CD4-positive, CD25-positive, alpha-beta regulatory T cell (primary cell): ENCODE measurements around the gene CCDC192. TPM values are rescaled to one million over a fixed set of nuclear protein-coding genes. Genes with fewer than 3 reads are reported as not detected.
"Not testable (repeated sequence)": the region's sequence is repeated elsewhere in the genome, so short reads cannot be mapped to it uniquely, and the experiment has no call there.

ENCODE experiments used
- ATAC-seq, 2 donors: fragments of 150-1000 bp; cut with Tn5 transposase; one replicate each; pipeline ENCODE4 v1.10.0; 2021; ENCODE audit warnings: low read depth in 2 of 2, moderate number of reproducible peaks in 2 of 2, moderate library complexity in 1 of 2
- DNase-seq, 3 donors: peaks; one replicate each; pipeline versions ENCODE4 v3.0.0 to v3.0.0-alpha.2; 2012 to 2022; ENCODE audit warnings: mixed read lengths in 1 of 3
- H3K27ac ChIP-seq: one replicate; pipeline ENCODE4 v1.7.0; 2013; ENCODE audit warnings: mild to moderate bottlenecking, low read length; ENCODE audit not compliant: insufficient read depth, poor library complexity, severe bottlenecking
- H3K27me3 ChIP-seq: one replicate; pipeline ENCODE4 v1.7.0; 2013; ENCODE audit warnings: low read length; ENCODE audit not compliant: control insufficient read depth, insufficient read depth
- H3K36me3 ChIP-seq: one replicate; pipeline ENCODE4 v1.7.0; 2013; ENCODE audit warnings: mild to moderate bottlenecking, low read length, moderate library complexity; ENCODE audit not compliant: control insufficient read depth, insufficient read depth
- H3K4me1 ChIP-seq: 2 replicates; pipeline ENCODE4 v1.7.0; 2013; ENCODE audit warnings: mild to moderate bottlenecking, low read length; ENCODE audit not compliant: insufficient read depth, control insufficient read depth, poor library complexity, severe bottlenecking
- H3K4me3 ChIP-seq: one replicate; pipeline ENCODE4 v1.7.0; 2013; ENCODE audit warnings: low read depth, mild to moderate bottlenecking, low read length, moderate library complexity
- H3K9me3 ChIP-seq, 2 experiments: 1 replicate in 1 of 2; 2 replicates in 1 of 2; pipeline ENCODE4 v1.7.0; 2013; ENCODE audit warnings: low read length in 2 of 2, mild to moderate bottlenecking in 1 of 2, moderate library complexity in 1 of 2; ENCODE audit not compliant: control insufficient read depth in 2 of 2
- H3K27ac Mint-ChIP-seq, 3 donors: one replicate each; pipeline ENCODE4 v1.8.0; 2020 to 2022; ENCODE audit warnings: mild to moderate bottlenecking in 3 of 3, mixed read lengths in 3 of 3, moderate library complexity in 2 of 3
- H3K27me3 Mint-ChIP-seq: one replicate; pipeline ENCODE4 v1.8.0; 2022; ENCODE audit warnings: mild to moderate bottlenecking, mixed read lengths
- H3K36me3 Mint-ChIP-seq: one replicate; pipeline ENCODE4 v1.8.0; 2020; ENCODE audit warnings: mixed read lengths
- H3K4me1 Mint-ChIP-seq, 4 donors: one replicate each; pipeline ENCODE4 v1.8.0; 2020 to 2022; ENCODE audit warnings: mixed read lengths in 4 of 4, mild to moderate bottlenecking in 1 of 4
- H3K4me3 Mint-ChIP-seq, 4 donors: one replicate each; pipeline ENCODE4 v1.8.0; 2020 to 2022; ENCODE audit warnings: mild to moderate bottlenecking in 4 of 4, mixed read lengths in 4 of 4, moderate library complexity in 3 of 4
- H3K9me3 Mint-ChIP-seq, 7 donors: one replicate each; pipeline ENCODE4 v1.8.0; 2020 to 2022; ENCODE audit warnings: mixed read lengths in 7 of 7, mild to moderate bottlenecking in 3 of 7, moderate library complexity in 2 of 7
- polyA plus RNA-seq, 4 donors: library from polyadenylated mRNA; unstranded; fragments of 300-500 nt; fragmentation: Illumina TruSeq; gene quantifications; one replicate each; pipeline ENCODE4 v1.2.3, GENCODE V29; 2021
- total RNA-seq: library from RNA; stranded (reverse); gene quantifications from one replicate; pipeline ENCODE4 v1.2.3, GENCODE V29; 2022

Gene CCDC192
- total and polyA plus RNA-seq, 5 donors from 2014 or later: 0.37 TPM; not detected in 4

DNA sequence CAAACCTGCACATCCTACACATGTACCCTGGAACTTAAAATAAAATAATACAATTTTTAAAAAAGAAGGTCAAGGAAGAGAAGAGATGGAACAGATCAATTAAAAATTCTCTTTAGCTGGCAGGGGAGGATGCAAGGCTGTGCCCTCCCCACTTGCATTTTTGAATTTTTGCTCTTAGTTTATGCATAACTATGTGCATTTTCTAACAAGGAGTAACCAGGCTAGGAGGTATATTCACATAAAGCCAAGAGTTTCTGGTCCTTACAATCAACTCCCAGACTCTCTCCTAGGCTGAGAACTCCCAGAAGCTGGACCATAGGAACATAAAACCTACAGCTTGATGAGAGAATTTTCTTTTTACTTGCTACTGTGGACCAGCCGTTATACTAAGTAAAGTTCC, 29.8 kb downstream of the CCDC192 start:
- Mint-ChIP-seq H3K4me1 (peaks cover 0 to 4% (median 0%) of the 10 kb centered on the region in 4 donors), H3K36me3 (no peaks in the 10 kb centered on the region), H3K27me3 (peaks cover 3% of the 10 kb centered on the region), H3K27ac (no peak overlapping the region), H3K9me3 (peaks cover 0 to 6% (median 2%) of the 10 kb centered on the region in 7 donors), H3K4me3 (no peak overlapping the region)
- H3K9me3 ChIP-seq: no peaks in the 10 kb centered on the region
- no peaks in the 10 kb centered on the region for H3K4me1 ChIP-seq
- no peaks in the 10 kb centered on the region for H3K27me3 ChIP-seq
- DNase-seq: no peak
- no peak for ATAC-seq
- H3K36me3 ChIP-seq: no peaks in the 10 kb centered on the region
- H3K27ac ChIP-seq: no peak overlapping the region
- no peak overlapping the region for H3K4me3 ChIP-seq

DNA sequence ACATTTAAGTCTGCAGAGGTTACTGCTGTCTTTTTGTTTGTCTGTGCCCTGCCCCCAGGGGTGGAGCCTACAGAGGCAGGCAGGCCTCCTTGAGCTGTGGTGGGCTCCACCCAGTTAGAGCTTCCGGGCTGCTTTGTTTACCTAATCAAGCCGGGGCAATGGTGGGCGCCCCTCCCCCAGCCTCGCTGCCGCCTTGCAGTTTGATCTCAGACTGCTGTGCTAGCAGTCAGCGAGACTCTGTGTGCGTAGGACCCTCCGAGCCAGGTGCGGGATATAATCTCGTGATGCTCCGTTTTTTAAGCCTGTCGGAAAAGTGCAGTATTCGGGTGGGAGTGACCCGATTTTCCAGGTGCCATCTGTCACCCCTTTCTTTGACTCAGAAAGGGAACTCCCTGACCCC, 36.2 kb downstream of the CCDC192 start:
- not testable (repeated sequence) for H3K36me3 Mint-ChIP-seq, H3K4me3 ChIP-seq, DNase-seq, H3K27me3 Mint-ChIP-seq, H3K27ac ChIP-seq, H3K9me3 ChIP-seq, H3K4me1 Mint-ChIP-seq, H3K36me3 ChIP-seq, H3K27ac Mint-ChIP-seq, H3K27me3 ChIP-seq, H3K4me3 Mint-ChIP-seq, H3K9me3 Mint-ChIP-seq, ATAC-seq, H3K4me1 ChIP-seq

DNA sequence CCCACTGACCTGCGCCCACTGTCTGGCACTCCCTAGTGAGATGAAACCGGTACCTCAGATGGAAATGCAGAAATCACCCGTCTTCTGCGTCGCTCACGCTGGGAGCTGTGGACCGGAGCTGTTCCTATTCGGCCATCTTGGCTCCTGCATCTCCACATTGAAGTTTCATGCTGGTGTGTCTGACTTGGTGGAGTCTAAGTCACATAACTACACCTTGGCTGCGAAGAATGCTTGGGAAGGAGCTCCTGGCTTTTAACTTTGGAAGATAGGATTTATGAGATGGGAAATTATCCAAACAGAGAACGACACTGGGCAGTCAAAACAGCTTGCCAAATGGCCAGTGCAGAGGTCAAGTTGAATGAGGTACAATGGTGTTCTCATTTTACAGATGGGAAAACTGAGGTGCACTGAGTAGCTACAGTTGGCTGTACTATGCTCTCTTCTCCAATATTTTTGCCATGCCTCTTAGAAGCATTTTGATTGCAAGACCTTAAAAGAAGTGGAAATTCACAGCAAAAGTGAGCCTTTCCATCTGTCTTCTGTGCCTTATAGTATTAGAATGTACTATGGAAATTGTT, 36.7 kb downstream of the CCDC192 start:
- Mint-ChIP-seq H3K36me3 (no peaks in the 10 kb centered on the region), H3K4me3 (no peak overlapping the region), H3K4me1 (no peaks in the 10 kb centered on the region), H3K27ac (no peak overlapping the region), H3K27me3 (peaks cover 5% of the 10 kb centered on the region), H3K9me3 (no peaks in the 10 kb centered on the region)
- Histone ChIP-seq H3K4me1 (no peaks in the 10 kb centered on the region), H3K27ac (no peak overlapping the region), H3K9me3 (no peaks in the 10 kb centered on the region), H3K36me3 (no peaks in the 10 kb centered on the region), H3K27me3 (no peaks in the 10 kb centered on the region), H3K4me3 (no peak overlapping the region)
- ATAC-seq (no peak), DNase-seq (no peak)

DNA sequence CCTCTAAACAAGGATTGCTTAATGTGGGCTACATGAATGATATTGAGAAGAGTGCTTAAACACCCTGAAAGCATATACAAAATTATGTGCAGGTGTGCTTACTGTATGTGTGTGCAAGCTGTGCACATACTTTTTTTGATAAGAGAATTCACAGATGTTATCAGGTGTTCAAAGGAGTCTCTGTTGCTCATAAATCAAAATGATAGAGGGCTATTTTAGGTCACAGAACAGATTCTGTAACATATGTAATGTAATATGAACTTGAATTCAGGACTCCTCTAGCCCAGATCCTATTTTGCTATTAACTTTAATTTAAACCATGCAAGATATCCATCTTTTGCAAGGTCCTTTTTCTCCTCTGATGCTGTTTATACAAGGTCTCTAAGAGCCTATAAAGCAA, 38.2 kb downstream of the CCDC192 start:
- no peak overlapping the region for H3K4me3 Mint-ChIP-seq
- ATAC-seq (no peak), DNase-seq (no peak)
- H3K27me3 Mint-ChIP-seq: peaks cover 5% of the 10 kb centered on the region
- no peak overlapping the region for H3K27ac Mint-ChIP-seq
- Histone ChIP-seq H3K36me3 (no peaks in the 10 kb centered on the region), H3K4me3 (no peak overlapping the region), H3K27me3 (no peaks in the 10 kb centered on the region), H3K27ac (no peak overlapping the region), H3K4me1 (no peaks in the 10 kb centered on the region), H3K9me3 (no peaks in the 10 kb centered on the region)
- H3K9me3 Mint-ChIP-seq: peaks cover 0 to 1% (median 0%) of the 10 kb centered on the region in 7 donors
- no peaks in the 10 kb centered on the region for H3K4me1 Mint-ChIP-seq
- H3K36me3 Mint-ChIP-seq: no peaks in the 10 kb centered on the region

DNA sequence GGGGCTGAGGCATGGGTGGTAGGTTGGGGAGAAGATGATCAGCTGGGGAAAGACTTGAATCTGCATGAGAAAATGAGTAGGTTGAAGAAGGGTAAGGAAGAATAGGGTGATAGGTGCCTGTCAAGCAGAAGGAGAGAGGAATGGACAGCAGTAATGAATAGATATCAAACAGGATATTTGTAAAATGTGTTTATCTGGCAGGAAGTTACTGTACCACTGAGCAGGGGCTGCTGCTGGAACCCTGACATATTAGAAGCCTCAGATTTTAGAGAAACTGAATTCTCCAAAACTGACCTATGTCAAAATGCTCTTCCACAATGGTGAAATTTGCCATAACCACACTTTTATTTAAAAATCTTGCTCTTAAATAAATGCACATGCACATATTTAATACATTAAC, 41.0 kb downstream of the CCDC192 start:
- Histone ChIP-seq H3K36me3 (no peaks in the 10 kb centered on the region), H3K27ac (no peak overlapping the region), H3K9me3 (no peaks in the 10 kb centered on the region), H3K27me3 (no peaks in the 10 kb centered on the region), H3K4me1 (no peaks in the 10 kb centered on the region), H3K4me3 (no peak overlapping the region)
- no peaks in the 10 kb centered on the region for H3K36me3 Mint-ChIP-seq
- H3K27ac Mint-ChIP-seq: no peak overlapping the region
- no peak for DNase-seq
- peaks cover 5% of the 10 kb centered on the region for H3K27me3 Mint-ChIP-seq
- no peak for ATAC-seq
- H3K9me3 Mint-ChIP-seq: peaks cover 0 to 1% (median 0%) of the 10 kb centered on the region in 7 donors
- H3K4me3 Mint-ChIP-seq: no peak overlapping the region
- H3K4me1 Mint-ChIP-seq: no peaks in the 10 kb centered on the region

DNA sequence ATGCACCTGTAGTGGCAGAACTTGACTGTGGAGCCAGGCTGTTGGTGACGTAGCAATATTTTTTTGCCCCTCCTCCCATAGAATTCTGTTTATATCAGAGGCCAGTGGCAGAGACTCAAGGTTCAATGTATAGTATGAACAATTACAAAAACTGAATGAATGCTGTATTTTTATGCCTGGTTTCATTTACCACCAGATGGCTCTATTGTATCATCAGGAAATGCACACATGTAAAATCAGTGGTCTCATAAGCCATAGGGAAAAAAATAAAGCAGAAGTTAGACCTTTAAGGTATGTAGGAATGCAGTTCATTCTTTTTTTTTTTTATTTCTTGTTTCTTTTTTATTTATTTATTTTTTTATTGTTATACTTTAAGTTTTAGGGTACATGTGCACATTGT, 43.6 kb downstream of the CCDC192 start:
- Mint-ChIP-seq H3K9me3 (peaks cover 0 to 1% (median 0%) of the 10 kb centered on the region in 7 donors), H3K27ac (no peak overlapping the region), H3K36me3 (no peaks in the 10 kb centered on the region), H3K27me3 (peaks cover 5% of the 10 kb centered on the region), H3K4me1 (no peaks in the 10 kb centered on the region), H3K4me3 (no peak overlapping the region)
- DNase-seq (peak in 1 of 3 donors; percentile 8), ATAC-seq (no peak)
- Histone ChIP-seq H3K9me3 (no peaks in the 10 kb centered on the region), H3K4me3 (no peak overlapping the region), H3K27ac (no peak overlapping the region), H3K27me3 (no peaks in the 10 kb centered on the region), H3K4me1 (no peaks in the 10 kb centered on the region), H3K36me3 (no peaks in the 10 kb centered on the region)

DNA sequence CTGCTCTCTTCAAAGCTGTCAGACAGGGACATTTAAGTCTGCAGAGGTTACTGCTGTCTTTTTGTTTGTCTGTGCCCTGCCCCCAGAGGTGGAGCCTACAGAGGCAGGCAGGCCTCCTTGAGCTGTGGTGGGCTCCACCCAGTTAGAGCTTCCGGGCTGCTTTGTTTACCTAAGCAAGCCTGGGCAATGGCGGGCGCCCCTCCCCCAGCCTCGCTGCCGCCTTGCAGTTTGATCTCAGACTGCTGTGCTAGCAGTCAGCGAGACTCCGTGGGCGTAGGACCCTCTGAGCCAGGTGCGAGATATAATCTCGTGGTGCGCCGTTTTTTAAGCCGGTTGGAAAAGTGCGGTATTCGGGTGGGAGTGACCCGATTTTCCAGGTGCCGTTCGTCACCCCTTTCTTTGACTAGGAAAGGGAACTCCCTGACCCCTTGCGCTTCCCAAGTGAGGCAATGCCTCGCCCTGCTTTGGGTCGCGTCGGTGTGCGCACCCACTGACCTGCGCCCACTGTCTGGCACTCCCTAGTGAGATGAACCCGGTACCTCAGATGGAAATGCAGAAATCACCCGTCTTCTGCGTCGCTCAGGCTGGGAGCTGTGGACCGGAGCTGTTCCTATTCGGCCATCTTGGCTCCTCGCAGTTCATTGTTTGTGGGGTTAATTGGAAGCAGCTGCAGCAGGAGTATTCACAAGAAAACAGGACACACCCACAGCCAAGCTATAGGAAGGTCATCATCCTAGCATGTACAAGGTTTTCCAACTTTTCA, 49.5 kb downstream of the CCDC192 start:
- H3K27ac Mint-ChIP-seq: peak overlapping the region in 1 of 3 donors; percentile 31
- ATAC-seq, H3K4me1 Mint-ChIP-seq, H3K27me3 Mint-ChIP-seq, H3K36me3 ChIP-seq, H3K27me3 ChIP-seq, H3K27ac ChIP-seq, H3K4me3 ChIP-seq, DNase-seq, H3K9me3 ChIP-seq, H3K4me1 ChIP-seq, H3K36me3 Mint-ChIP-seq, H3K9me3 Mint-ChIP-seq: not testable (repeated sequence)
- peak overlapping the region in 1 of 4 donors; percentile 19 for H3K4me3 Mint-ChIP-seq

DNA sequence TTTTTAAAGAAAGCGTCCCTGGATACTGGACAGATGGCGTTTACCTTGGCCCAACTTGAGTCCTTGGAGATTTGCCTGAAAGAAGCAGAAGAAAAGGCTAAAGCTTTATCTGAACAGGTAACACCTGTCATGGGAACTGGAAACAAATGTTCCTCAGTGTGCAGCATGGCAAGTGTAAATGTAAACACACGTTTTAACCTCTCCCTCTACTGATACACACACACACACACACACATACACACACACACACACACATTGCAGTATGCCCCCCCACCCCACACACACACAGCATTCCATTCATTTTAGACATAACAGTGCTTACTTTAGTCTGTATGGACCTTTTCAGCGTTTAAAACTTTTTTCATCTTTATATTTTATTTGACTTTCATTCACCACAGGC, 51.1 kb downstream of the CCDC192 start:
- H3K36me3 ChIP-seq: no peaks in the 10 kb centered on the region
- no peaks in the 10 kb centered on the region for H3K4me1 Mint-ChIP-seq
- no peaks in the 10 kb centered on the region for H3K27me3 Mint-ChIP-seq
- H3K9me3 ChIP-seq: no peaks in the 10 kb centered on the region
- DNase-seq (no peak), ATAC-seq (no peak)
- H3K4me1 ChIP-seq: no peaks in the 10 kb centered on the region
- peaks cover 0 to 2% (median 0%) of the 10 kb centered on the region in 7 donors for H3K9me3 Mint-ChIP-seq
- H3K4me3 ChIP-seq: no peak overlapping the region
- no peaks in the 10 kb centered on the region for H3K36me3 Mint-ChIP-seq
- no peaks in the 10 kb centered on the region for H3K27me3 ChIP-seq
- no peak overlapping the region for H3K27ac Mint-ChIP-seq
- no peak overlapping the region for H3K27ac ChIP-seq
- no peak overlapping the region for H3K4me3 Mint-ChIP-seq
